OCI-LY3 (cell line): ENCODE measurements around the gene CHMP6.

Source experiments
- H2AFZ ChIP-seq: fragments of 200-600, 300-600 bp; shearing (Covaris generic); 2 replicates; pipeline ENCODE4 v1.6.0; 2014; ENCODE audit warnings: antibody characterized with exemption, low read depth, low read length
- H3K27ac ChIP-seq: fragments of 200-600, 300-600 bp; sonication (generic); 2 replicates; pipeline ENCODE4 v1.5.1; 2014; ENCODE audit warnings: mild to moderate bottlenecking, low read length, moderate library complexity, mixed read lengths
- H3K27me3 ChIP-seq: fragments of 200-600, 300-600 bp; sonication (generic); 2 replicates; pipeline ENCODE4 v1.6.1; 2014; ENCODE audit warnings: low read depth, low read length, mixed read lengths
- H3K36me3 ChIP-seq: fragments of 200-600, 300-600 bp; sonication (generic); replicated peaks from 2 replicates; pipeline ENCODE3; 2014; ENCODE audit warnings: low read depth, low read length, mixed read lengths
- H3K4me1 ChIP-seq: fragments of 300-600, 200-600 bp; sonication (generic); 2 replicates; pipeline ENCODE4 v1.6.1; 2014; ENCODE audit warnings: low read length, mixed read lengths
- H3K4me2 ChIP-seq: fragments of 200-600, 300-600 bp; sonication (generic); 2 replicates; pipeline ENCODE4 v1.6.1; 2014; ENCODE audit warnings: low read length, mixed read lengths
- H3K4me3 ChIP-seq: fragments of 300-600, 200-600 bp; sonication (generic); 2 replicates; pipeline ENCODE4 v1.5.1; 2014; ENCODE audit warnings: antibody characterized with exemption, mild to moderate bottlenecking, low read length, moderate library complexity
- H3K79me2 ChIP-seq: fragments of 300-600, 200-600 bp; shearing (Covaris generic); 2 replicates; pipeline ENCODE4 v1.6.1; 2014; ENCODE audit warnings: mild to moderate bottlenecking, low read length, mixed read lengths
- H3K9ac ChIP-seq: fragments of 300-600, 200-600 bp; shearing (Covaris generic); 2 replicates; pipeline ENCODE4 v1.6.0; 2014; ENCODE audit warnings: mild to moderate bottlenecking, low read length, moderate library complexity
- H3K9me3 ChIP-seq: fragments of 200-600, 300-600 bp; shearing (Covaris generic); 2 replicates; pipeline ENCODE4 v1.6.1; 2014; ENCODE audit warnings: low read length, mixed read lengths; ENCODE audit not compliant: insufficient read depth
- H4K20me1 ChIP-seq: fragments of 200-600, 300-600 bp; sonication (generic); 2 replicates; pipeline ENCODE4 v1.6.1; 2016; ENCODE audit warnings: low read length, mixed read lengths; ENCODE audit not compliant: insufficient read depth
- CTCF ChIP-seq: fragments of 200-600, 300-600 bp; sonication (generic); IDR thresholded peaks from 2 replicates; pipeline ENCODE4 v1.5.1; 2014; ENCODE audit warnings: antibody characterized with exemption, low read length, low read depth
- EZH2phosphoT487 ChIP-seq: fragments of 200-600 bp; shearing (Covaris generic); IDR thresholded peaks from 2 replicates; pipeline ENCODE4 v1.6.1; 2018; ENCODE audit warnings: antibody characterized with exemption, mixed run types, low read depth

CHMP6 gene

GRCh38 chr17:80948976-80949450 is 42.6 kb upstream of the CHMP6 start:
- Histone ChIP-seq H4K20me1 (no peaks in the 10 kb centered on the region), H3K27ac (no peak overlapping the region), H2AFZ (no peak overlapping the region), H3K27me3 (no peaks in the 10 kb centered on the region), H3K4me1 (no peaks in the 10 kb centered on the region), H3K4me2 (no peak overlapping the region), H3K9ac (no peak overlapping the region), H3K9me3 (no peaks in the 10 kb centered on the region), H3K4me3 (no peak overlapping the region), H3K79me2 (no peaks in the 10 kb centered on the region), H3K36me3 (peaks cover 11% of the 10 kb centered on the region)
- peak; percentile 5; the same call in 1 of the 2 replicates for TF ChIP-seq CTCF
- no peak for TF ChIP-seq EZH2phosphoT487

- TF ChIP-seq EZH2phosphoT487, result no peak
- no peak for TF ChIP-seq CTCF
- Histone ChIP-seq H4K20me1 (no peaks in the 10 kb centered on the region), H3K4me2 (no peak overlapping the region), H3K4me3 (no peak overlapping the region), H2AFZ (no peak overlapping the region), H3K27me3 (no peaks in the 10 kb centered on the region), H3K4me1 (no peaks in the 10 kb centered on the region), H3K27ac (no peak overlapping the region), H3K9me3 (no peaks in the 10 kb centered on the region), H3K36me3 (peaks cover 11% of the 10 kb centered on the region), H3K79me2 (no peaks in the 10 kb centered on the region), H3K9ac (no peak overlapping the region)
Observed at GRCh38 chr17:80949451-80950421, 41.9 kb upstream of the CHMP6 start.

- no peaks in the 10 kb centered on the region for H3K4me1 ChIP-seq
- no peak overlapping the region for H3K9ac ChIP-seq
- TF ChIP-seq CTCF, result no peak
- TF ChIP-seq EZH2phosphoT487, result no peak
- no peak overlapping the region for H2AFZ ChIP-seq
- no peak overlapping the region for H3K4me3 ChIP-seq
- no peaks in the 10 kb centered on the region for H3K27me3 ChIP-seq
- H4K20me1 ChIP-seq, result no peaks in the 10 kb centered on the region
- peaks cover 11% of the 10 kb centered on the region for H3K36me3 ChIP-seq
- no peak overlapping the region for H3K27ac ChIP-seq
- H3K9me3 ChIP-seq, result no peaks in the 10 kb centered on the region
- H3K4me2 ChIP-seq, result no peak overlapping the region
- no peaks in the 10 kb centered on the region for H3K79me2 ChIP-seq
Observed at GRCh38 chr17:80950466-80951120, 41.0 kb upstream of the CHMP6 start.
